ENCODE measurements around the gene UBE2L6.
A peak's percentile ranks its signal among the peaks of the same experiment; 100 is the strongest.

Gene UBE2L6

DNA sequence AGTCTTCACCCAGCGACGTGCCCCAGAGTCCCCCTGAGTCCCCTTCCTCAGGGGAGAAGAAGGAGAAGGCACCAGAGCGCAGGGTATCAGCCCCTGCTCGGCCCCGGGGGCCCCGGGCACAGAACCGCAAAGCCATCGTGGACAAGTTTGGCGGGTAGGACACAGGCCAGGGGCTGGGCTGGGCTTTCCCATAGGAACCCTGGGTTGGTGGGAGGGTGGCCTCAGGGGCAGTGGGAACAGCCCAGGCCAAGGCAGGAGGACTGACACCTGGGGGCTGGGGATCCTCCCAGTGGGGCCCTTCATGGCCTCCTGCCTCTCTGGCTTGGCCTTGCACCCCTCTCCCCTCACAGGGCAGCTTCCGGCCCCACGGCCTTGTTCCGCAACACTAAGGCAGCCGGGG, 21.6 kb downstream of the UBE2L6 start:
- no peaks in the 10 kb centered on the region for H3K36me3 Mint-ChIP-seq (ENCODE audit: low read depth)
- H3K4me3 Mint-ChIP-seq = no peak overlapping the region
- peaks cover 4% of the 10 kb centered on the region for H3K27me3 Mint-ChIP-seq (ENCODE audit: low read depth)
- H3K9me3 Mint-ChIP-seq = no peaks in the 10 kb centered on the region
- H3K4me1 Mint-ChIP-seq = peaks cover 9% of the 10 kb centered on the region
- no peak overlapping the region for H3K27ac Mint-ChIP-seq
- no peak for TF ChIP-seq CTCF (IDR thresholded peaks at IDR 0.05; ENCODE audit: unreplicated experiment in 3 of 3)

- Mint-ChIP-seq H3K27me3 (ENCODE audit: low read depth) (peaks cover 4% of the 10 kb centered on the region), H3K4me1 (peaks cover 15% of the 10 kb centered on the region), H3K27ac (no peak overlapping the region)
These were observed 22.9 kb downstream of the UBE2L6 start for GRCh38 chr11:57544566-57544965.

GRCh38 chr11:57543593-57543992, 23.9 kb downstream of the UBE2L6 start:
- H3K4me3 Mint-ChIP-seq = no peak overlapping the region
- H3K9me3 Mint-ChIP-seq = no peaks in the 10 kb centered on the region
- H3K27ac Mint-ChIP-seq = no peak overlapping the region
- no peak for TF ChIP-seq CTCF (IDR thresholded peaks at IDR 0.05; ENCODE audit: unreplicated experiment in 3 of 3)
- no peaks in the 10 kb centered on the region for H3K36me3 Mint-ChIP-seq (ENCODE audit: low read depth)
- H3K27me3 Mint-ChIP-seq (ENCODE audit: low read depth) = peaks cover 4% of the 10 kb centered on the region
- H3K4me1 Mint-ChIP-seq = peaks cover 16% of the 10 kb centered on the region

More at GRCh38 chr11:57544566-57544965, 22.9 kb downstream of the UBE2L6 start:
- H3K9me3 Mint-ChIP-seq = no peaks in the 10 kb centered on the region
- H3K36me3 Mint-ChIP-seq (ENCODE audit: low read depth) = no peaks in the 10 kb centered on the region
- TF ChIP-seq CTCF (IDR thresholded peaks at IDR 0.05; ENCODE audit: unreplicated experiment in 3 of 3) = no peak
- H3K4me3 Mint-ChIP-seq = no peak overlapping the region

DNA sequence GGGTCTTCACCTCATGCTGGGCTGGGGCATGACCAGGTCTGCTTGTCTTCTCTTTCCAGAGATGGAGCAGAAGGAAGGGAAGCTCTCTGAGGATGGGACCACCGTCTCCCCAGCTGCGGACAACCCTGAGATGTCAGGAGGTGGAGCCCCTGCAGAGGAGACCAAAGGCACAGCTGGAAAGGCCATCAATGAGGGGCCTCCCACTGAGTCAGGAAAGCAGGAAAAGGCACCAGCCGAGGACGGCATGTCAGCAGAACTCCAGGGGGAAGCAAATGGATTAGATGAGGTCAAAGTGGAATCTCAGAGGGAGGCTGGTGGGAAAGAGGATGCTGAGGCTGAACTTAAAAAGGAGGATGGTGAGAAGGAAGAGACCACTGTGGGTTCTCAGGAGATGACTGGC, 24.9 kb downstream of the UBE2L6 start:
- no peaks in the 10 kb centered on the region for H3K9me3 Mint-ChIP-seq
- H3K36me3 Mint-ChIP-seq (ENCODE audit: low read depth) = no peaks in the 10 kb centered on the region
- no peak overlapping the region for H3K4me3 Mint-ChIP-seq
- H3K27ac Mint-ChIP-seq = no peak overlapping the region
- TF ChIP-seq CTCF (IDR thresholded peaks at IDR 0.05; ENCODE audit: unreplicated experiment in 3 of 3) = no peak
- H3K4me1 Mint-ChIP-seq = peaks cover 24% of the 10 kb centered on the region
- H3K27me3 Mint-ChIP-seq (ENCODE audit: low read depth) = peaks cover 4% of the 10 kb centered on the region

DNA sequence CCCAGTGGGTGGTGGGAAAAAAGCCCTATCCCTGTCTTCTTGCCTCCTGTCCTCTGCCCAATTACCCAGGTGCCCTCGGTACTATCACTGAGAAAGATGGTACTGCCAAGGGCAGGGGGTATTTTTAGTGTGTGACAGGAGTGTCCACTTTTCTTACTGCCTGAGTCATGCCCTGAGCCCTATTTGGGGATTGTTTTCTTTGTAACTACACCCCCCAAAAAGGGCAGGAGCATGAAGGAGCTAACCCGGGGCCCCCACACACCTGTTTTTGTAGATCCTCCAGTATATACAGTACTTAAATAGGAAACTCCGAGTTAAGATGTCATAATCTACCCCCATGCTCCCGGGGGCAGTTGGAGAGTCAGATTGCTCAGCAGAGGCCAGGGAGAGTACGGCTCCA, 26.3 kb downstream of the UBE2L6 start:
- no peak for TF ChIP-seq CTCF (IDR thresholded peaks at IDR 0.05; ENCODE audit: unreplicated experiment in 3 of 3)
- H3K9me3 Mint-ChIP-seq = no peaks in the 10 kb centered on the region
- peak overlapping the region in 1 of 3 experiments; percentile 4 for H3K27ac Mint-ChIP-seq
- no peaks in the 10 kb centered on the region for H3K36me3 Mint-ChIP-seq (ENCODE audit: low read depth)
- peaks cover 6% of the 10 kb centered on the region for H3K27me3 Mint-ChIP-seq (ENCODE audit: low read depth)
- H3K4me1 Mint-ChIP-seq = peaks cover 33% of the 10 kb centered on the region
- H3K4me3 Mint-ChIP-seq = no peak overlapping the region

- H3K27ac Mint-ChIP-seq = no peak overlapping the region
- H3K4me1 Mint-ChIP-seq = peaks cover 35% of the 10 kb centered on the region
- no peak for TF ChIP-seq CTCF (IDR thresholded peaks at IDR 0.05; ENCODE audit: unreplicated experiment in 3 of 3)
These were observed 28.1 kb downstream of the UBE2L6 start for GRCh38 chr11:57539342-57539741.

More at GRCh38 chr11:57539342-57539741, 28.1 kb downstream of the UBE2L6 start:
- Mint-ChIP-seq H3K27me3 (ENCODE audit: low read depth) (peaks cover 6% of the 10 kb centered on the region), H3K9me3 (no peaks in the 10 kb centered on the region), H3K36me3 (ENCODE audit: low read depth) (no peaks in the 10 kb centered on the region), H3K4me3 (no peak overlapping the region)
